CD14-positive monocyte (primary cell): ENCODE measurements around the gene CDC14B. TPM values are rescaled to one million over a fixed set of nuclear protein-coding genes. Genes with fewer than 3 reads are reported as not detected.

ENCODE experiments used
- DNase-seq, 3 donors: peaks; one replicate each; pipeline ENCODE4 v3.0.0-alpha.2; 2011 to 2022
- H2AFZ ChIP-seq: 2 replicates; pipeline ENCODE4 v1.6.0; 2012; ENCODE audit warnings: mild to moderate bottlenecking, low read depth, low read length, inconsistent platforms; ENCODE audit not compliant: insufficient read depth, poor library complexity, severe bottlenecking
- H3K27ac ChIP-seq, 2 donors: 1 replicate in 1 of 2; 2 replicates in 1 of 2; pipeline ENCODE4 v1.5.1; 2012 to 2013; ENCODE audit warnings: low read length in 2 of 2, control low read depth in 1 of 2, inconsistent platforms in 1 of 2, low read depth in 1 of 2, mild to moderate bottlenecking in 1 of 2
- H3K27me3 ChIP-seq, 2 donors: one replicate each; pipeline versions ENCODE4 v1.6.0 to v1.6.1; 2011 to 2013; ENCODE audit warnings: low read length in 2 of 2; ENCODE audit not compliant: control insufficient read depth in 2 of 2, insufficient read depth in 2 of 2
- H3K36me3 ChIP-seq, 2 donors: replicated peaks in 1 of 2; 1 replicate in 1 of 2; 2 replicates in 1 of 2; pipeline versions ENCODE4 v1.5.1 to v1.6.1; 2012 to 2013; ENCODE audit warnings: low read length in 2 of 2, control low read depth in 1 of 2, inconsistent platforms in 1 of 2, mild to moderate bottlenecking in 1 of 2; ENCODE audit not compliant: insufficient read depth in 2 of 2, control insufficient read depth in 1 of 2
- H3K4me1 ChIP-seq, 2 donors: 1 replicate in 1 of 2; 2 replicates in 1 of 2; pipeline versions ENCODE4 v1.5.1 to v1.6.1; 2012 to 2013; ENCODE audit warnings: low read length in 2 of 2, control low read depth in 1 of 2, inconsistent platforms in 1 of 2, mild to moderate bottlenecking in 1 of 2, moderate library complexity in 1 of 2; ENCODE audit not compliant: insufficient read depth in 2 of 2, control insufficient read depth in 1 of 2
- H3K4me2 ChIP-seq: replicated peaks from 2 replicates; pipeline ENCODE3; 2012; ENCODE audit warnings: low read length, moderate library complexity, mild to moderate bottlenecking; ENCODE audit not compliant: poor library complexity, severe bottlenecking; ENCODE audit errors: extremely low read depth
- H3K4me3 ChIP-seq, 3 experiments: fragments of 200-600 bp in 1 of 3; sonication (generic) in 1 of 3; replicated peaks in 1 of 3; 1 replicate in 2 of 3; 2 replicates in 1 of 3; pipeline ENCODE4 v1.5.1; 2011 to 2013; ENCODE audit warnings: low read length in 3 of 3, mild to moderate bottlenecking in 3 of 3, control low read depth in 2 of 3, low read depth in 2 of 3, inconsistent platforms in 1 of 3, moderate library complexity in 1 of 3
- H3K79me2 ChIP-seq: 2 replicates; pipeline ENCODE4 v1.6.0; 2012; ENCODE audit warnings: mild to moderate bottlenecking, control low read depth, inconsistent platforms, low read length, moderate library complexity; ENCODE audit not compliant: insufficient read depth
- H3K9ac ChIP-seq: 2 replicates; pipeline ENCODE4 v1.6.0; 2017; ENCODE audit warnings: low read length, mild to moderate bottlenecking; ENCODE audit not compliant: insufficient read depth, poor library complexity, severe bottlenecking
- H3K9me3 ChIP-seq, 2 donors: replicated peaks in 1 of 2; 1 replicate in 1 of 2; 2 replicates in 1 of 2; pipeline versions ENCODE4 v1.5.1 to v1.6.1; 2012 to 2013; ENCODE audit warnings: low read length in 2 of 2, control low read depth in 1 of 2; ENCODE audit not compliant: control insufficient read depth in 1 of 2, insufficient read depth in 1 of 2
- H4K20me1 ChIP-seq: 2 replicates; pipeline ENCODE4 v1.6.0; 2012; ENCODE audit warnings: mild to moderate bottlenecking, low read length, control low read depth, moderate library complexity; ENCODE audit not compliant: insufficient read depth
- H3K27ac Mint-ChIP-seq, 7 donors: one replicate each; pipeline ENCODE4 v1.8.0; 2020; ENCODE audit warnings: mild to moderate bottlenecking in 7 of 7, mixed read lengths in 7 of 7, moderate library complexity in 6 of 7, inconsistent platforms in 2 of 7
- H3K27me3 Mint-ChIP-seq, 3 donors: one replicate each; pipeline ENCODE4 v1.8.0; 2021 to 2022; ENCODE audit warnings: low read depth in 3 of 3, mild to moderate bottlenecking in 3 of 3, mixed read lengths in 3 of 3, moderate library complexity in 3 of 3, inconsistent platforms in 1 of 3
- H3K36me3 Mint-ChIP-seq, 2 donors: one replicate each; pipeline ENCODE4 v1.8.0; 2020; ENCODE audit warnings: mixed read lengths in 2 of 2, inconsistent platforms in 1 of 2, mild to moderate bottlenecking in 1 of 2
- H3K4me1 Mint-ChIP-seq: one replicate; pipeline ENCODE4 v1.8.0; 2020; ENCODE audit warnings: mild to moderate bottlenecking, mixed read lengths
- H3K4me3 Mint-ChIP-seq, 2 donors: one replicate each; pipeline ENCODE4 v1.8.0; 2020; ENCODE audit warnings: mild to moderate bottlenecking in 2 of 2, mixed read lengths in 2 of 2, moderate library complexity in 1 of 2
- H3K9me3 Mint-ChIP-seq, 7 donors: one replicate each; pipeline ENCODE4 v1.8.0; 2020 to 2022; ENCODE audit warnings: mixed read lengths in 7 of 7, mild to moderate bottlenecking in 6 of 7, moderate library complexity in 6 of 7, inconsistent platforms in 2 of 7
- CTCF ChIP-seq: fragments of 200-600 bp; IDR thresholded peaks from one replicate; pipeline ENCODE4 v1.8.0; 2022; ENCODE audit warnings: antibody characterized with exemption, mild to moderate bottlenecking
- WGBS: methylation state at CpG from one replicate; pipeline ENCODE4 v1.1.5; 2013; ENCODE audit warnings: missing lambda C conversion rate; ENCODE audit not compliant: insufficient coverage; 5-methylcytosine and 5-hydroxymethylcytosine counted together
- intact Hi-C, 2 donors: fragments of 100-400 bp; cut with micrococcal nuclease; formaldehyde crosslinking; loops; one replicate each; pipeline versions ENCODE4 v1.15.0 to v1.15.1; 2023
- polyA plus RNA-seq, 3 donors: library from polyadenylated mRNA; depleted of rRNA in 1 of 3; unstranded in 2 of 3; stranded (reverse) in 1 of 3; fragments of 300-500 nt in 2 of 3; fragments of >200 nt in 1 of 3; fragmentation: Illumina TruSeq in 2 of 3; gene quantifications; 1 replicate in 2 of 3; 2 replicates in 1 of 3; pipeline ENCODE4 v1.2.3, GENCODE V29; 2012 to 2021

Gene CDC14B
- polyA plus RNA-seq, 3 donors, result 0.03 to 0.47 (median 0.44) TPM

GRCh38 chr9:96641514-96641913 lies 21.9 kb upstream of the CDC14B start:
- no peaks in the 10 kb centered on the region for H3K27me3 ChIP-seq
- no peaks in the 10 kb centered on the region for H4K20me1 ChIP-seq
- DNase-seq, result no peak
- H3K4me1 ChIP-seq, result peaks cover 13 to 16% of the 10 kb centered on the region in 2 donors
- WGBS, result no CpG with 5 or more reads among the region's 3 CpGs
- no peaks in the 10 kb centered on the region for H3K9me3 ChIP-seq
- H3K27me3 Mint-ChIP-seq, result peaks cover 0 to 7% (median 2%) of the 10 kb centered on the region in 3 donors
- TF ChIP-seq CTCF, result no peak
- no peak overlapping the region for H3K4me3 Mint-ChIP-seq
- peaks cover 15 to 44% of the 10 kb centered on the region in 2 donors for H3K36me3 Mint-ChIP-seq
- no peak overlapping the region for H3K9ac ChIP-seq
- H3K4me1 Mint-ChIP-seq, result peaks cover 13% of the 10 kb centered on the region
- H3K4me3 ChIP-seq, result no peak overlapping the region
- H3K79me2 ChIP-seq, result no peaks in the 10 kb centered on the region
- H2AFZ ChIP-seq, result no peak overlapping the region
- intact Hi-C loops, result no loop called here
- peaks cover 0 to 2% (median 0%) of the 10 kb centered on the region in 7 donors for H3K9me3 Mint-ChIP-seq
- peaks cover 6 to 23% of the 10 kb centered on the region in 2 donors for H3K36me3 ChIP-seq
- no peak overlapping the region for H3K27ac ChIP-seq
- no peak overlapping the region for H3K4me2 ChIP-seq
- no peak overlapping the region for H3K27ac Mint-ChIP-seq

- peaks cover 0 to 2% (median 0%) of the 10 kb centered on the region in 7 donors for H3K9me3 Mint-ChIP-seq
- no peak for TF ChIP-seq CTCF
- H3K36me3 Mint-ChIP-seq, result peaks cover 15 to 26% of the 10 kb centered on the region in 2 donors
- Histone ChIP-seq H3K36me3 (peaks cover 4 to 17% of the 10 kb centered on the region in 2 donors), H3K27ac (no peak overlapping the region), H3K4me2 (no peak overlapping the region), H3K79me2 (no peaks in the 10 kb centered on the region), H3K27me3 (no peaks in the 10 kb centered on the region), H3K9me3 (no peaks in the 10 kb centered on the region), H4K20me1 (no peaks in the 10 kb centered on the region), H3K4me3 (no peak overlapping the region), H3K9ac (no peak overlapping the region), H3K4me1 (no peaks in the 10 kb centered on the region), H2AFZ (no peak overlapping the region)
- H3K27ac Mint-ChIP-seq, result peak overlapping the region in 1 of 7 donors; percentile 64
- peaks cover 0 to 10% (median 2%) of the 10 kb centered on the region in 3 donors for H3K27me3 Mint-ChIP-seq
- intact Hi-C loops, result no loop called here
- H3K4me3 Mint-ChIP-seq, result no peak overlapping the region
- peaks cover 3% of the 10 kb centered on the region for H3K4me1 Mint-ChIP-seq
- WGBS, result over 99% methylated on average over 9 of the region's 19 CpGs
- no peak for DNase-seq
Measured at GRCh38 chr9:96638606-96639364, 19.1 kb upstream of the CDC14B start.
